HepG2 (cell line): ENCODE measurements around the gene GNB3. TPM values are rescaled to one million over a fixed set of nuclear protein-coding genes. Genes with fewer than 3 reads are reported as not detected.

ENCODE experiments used
- ADNP ChIP-seq: sonication (generic); formaldehyde crosslinking; IDR thresholded peaks from 2 replicates; pipeline ENCODE4 v1.4.0; 2020; ENCODE audit warnings: missing genetic modification reagents
- AKAP8 ChIP-seq: sonication (generic); formaldehyde crosslinking; IDR thresholded peaks from 2 replicates; pipeline ENCODE4 v1.5.1; 2020; ENCODE audit warnings: mild to moderate bottlenecking, missing genetic modification reagents
- ASH2L ChIP-seq: fragments of 300-600, 200-600 bp; sonication (generic); IDR thresholded peaks from 2 replicates; pipeline ENCODE4 v1.7.0; 2017; ENCODE audit warnings: low read depth, mild to moderate bottlenecking, moderate library complexity, mixed read lengths, low read length; ENCODE audit not compliant: insufficient read length
- FIP1L1 ChIP-seq: fragments of 200-400 bp; formaldehyde crosslinking; IDR thresholded peaks from 2 replicates; pipeline ENCODE4 v1.6.1; 2018; ENCODE audit warnings: low read depth, mild to moderate bottlenecking, low read length, moderate library complexity, borderline replicate concordance; ENCODE audit not compliant: insufficient read depth
- FOXK1 ChIP-seq: sonication (generic); formaldehyde crosslinking; IDR thresholded peaks from 2 replicates; pipeline ENCODE4 v1.4.0; 2020; ENCODE audit warnings: low read depth, missing genetic modification reagents, borderline replicate concordance
- HDAC2 ChIP-seq: sonication (generic); formaldehyde crosslinking; IDR thresholded peaks from 2 replicates; pipeline ENCODE4 v1.4.0; 2020; ENCODE audit warnings: missing genetic modification reagents
- KLF16 ChIP-seq, 2 experiments: sonication (generic) in 1 of 2; formaldehyde crosslinking in 1 of 2; IDR thresholded peaks; 2 replicates each; pipeline versions ENCODE4 v1.6.1 to v1.8.0; 2016 to 2023; ENCODE audit warnings: missing genetic modification reagents in 2 of 2, missing compliant biosample characterization in 1 of 2
- MXD4 ChIP-seq: IDR thresholded peaks from 2 replicates; pipeline ENCODE4 v1.6.1; 2016; ENCODE audit warnings: mild to moderate bottlenecking, missing biosample characterization, missing genetic modification reagents
- ZBTB8A ChIP-seq: sonication (generic); formaldehyde crosslinking; IDR thresholded peaks from 2 replicates; pipeline ENCODE4 v1.4.0; 2020; ENCODE audit warnings: mild to moderate bottlenecking, low read depth, missing genetic modification reagents, borderline replicate concordance
- ZFP36 ChIP-seq: fragments of 150-350 bp; IDR thresholded peaks from 2 replicates; pipeline ENCODE4 v1.6.1; 2018; ENCODE audit warnings: borderline replicate concordance, low read length, low read depth; ENCODE audit not compliant: partially characterized antibody
- ZNF260 ChIP-seq: sonication (generic); formaldehyde crosslinking; IDR thresholded peaks from 2 replicates; pipeline ENCODE4 v1.4.0; 2020; ENCODE audit warnings: missing genetic modification reagents, low read depth, mild to moderate bottlenecking, borderline replicate concordance
- ZNF326 ChIP-seq: sonication (generic); formaldehyde crosslinking; IDR thresholded peaks from 2 replicates; pipeline ENCODE4 v1.4.0; 2020; ENCODE audit warnings: missing genetic modification reagents, borderline replicate concordance
- ZSCAN25 ChIP-seq: sonication (generic); formaldehyde crosslinking; IDR thresholded peaks from 2 replicates; pipeline ENCODE4 v1.8.0; 2022; ENCODE audit warnings: mild to moderate bottlenecking, missing genetic modification reagents
- polyA plus RNA-seq, 8 experiments: library from polyadenylated mRNA; depleted of rRNA in 3 of 8; stranded (reverse) in 7 of 8; unstranded in 1 of 8; fragments of >200 nt; fragmentation: Illumina TruSeq in 4 of 8; extraction: Trizol in 4 of 8; gene quantifications; 2 replicates each; pipeline versions ENCODE4 v1.2.1 to v1.2.3, GENCODE V29; 2011 to 2016; ENCODE audit warnings: low read depth in 4 of 8, missing spikeins in 1 of 8, mixed read lengths in 1 of 8; ENCODE audit not compliant: insufficient read depth in 1 of 8
- total RNA-seq, 5 experiments: library from RNA; depleted of rRNA; stranded (reverse); fragments of >200 nt; fragmentation: Illumina TruSeq; extraction: Trizol; gene quantifications; 2 replicates each; pipeline ENCODE4 v1.2.3, GENCODE V29; 2016; ENCODE audit warnings: low read depth in 1 of 5
- TF ChIP-seq, protein P1 (sequence below): sonication (generic); formaldehyde crosslinking; IDR thresholded peaks from 2 replicates; pipeline ENCODE4 v1.8.0; 2022; ENCODE audit warnings: missing genetic modification reagents, mild to moderate bottlenecking, moderate library complexity, borderline replicate concordance
- TF ChIP-seq, protein P2 (sequence below): sonication (generic); formaldehyde crosslinking; IDR thresholded peaks from 2 replicates; pipeline ENCODE4 v1.5.0; 2020; ENCODE audit warnings: missing genetic modification reagents
- TF ChIP-seq, protein P3 (sequence below): IDR thresholded peaks from 2 replicates; pipeline ENCODE4 v1.6.1; 2016; ENCODE audit warnings: missing compliant biosample characterization, missing genetic modification reagents, borderline replicate concordance
- TF ChIP-seq, protein P4 (sequence below): sonication (generic); formaldehyde crosslinking; IDR thresholded peaks from 2 replicates; pipeline ENCODE4 v1.5.1; 2020; ENCODE audit warnings: mild to moderate bottlenecking, missing genetic modification reagents, moderate library complexity
- TF ChIP-seq, protein P5 (sequence below): sonication (generic); formaldehyde crosslinking; IDR thresholded peaks from 2 replicates; pipeline ENCODE4 v1.4.0; 2020; ENCODE audit warnings: missing genetic modification reagents

The GNB3 gene
- total and polyA plus RNA-seq, 2 of the 13 experiments (the other 11 are each of a cell fraction or from before 2014, with no cell fraction given) = 1.3 to 3.6 TPM

DNA sequence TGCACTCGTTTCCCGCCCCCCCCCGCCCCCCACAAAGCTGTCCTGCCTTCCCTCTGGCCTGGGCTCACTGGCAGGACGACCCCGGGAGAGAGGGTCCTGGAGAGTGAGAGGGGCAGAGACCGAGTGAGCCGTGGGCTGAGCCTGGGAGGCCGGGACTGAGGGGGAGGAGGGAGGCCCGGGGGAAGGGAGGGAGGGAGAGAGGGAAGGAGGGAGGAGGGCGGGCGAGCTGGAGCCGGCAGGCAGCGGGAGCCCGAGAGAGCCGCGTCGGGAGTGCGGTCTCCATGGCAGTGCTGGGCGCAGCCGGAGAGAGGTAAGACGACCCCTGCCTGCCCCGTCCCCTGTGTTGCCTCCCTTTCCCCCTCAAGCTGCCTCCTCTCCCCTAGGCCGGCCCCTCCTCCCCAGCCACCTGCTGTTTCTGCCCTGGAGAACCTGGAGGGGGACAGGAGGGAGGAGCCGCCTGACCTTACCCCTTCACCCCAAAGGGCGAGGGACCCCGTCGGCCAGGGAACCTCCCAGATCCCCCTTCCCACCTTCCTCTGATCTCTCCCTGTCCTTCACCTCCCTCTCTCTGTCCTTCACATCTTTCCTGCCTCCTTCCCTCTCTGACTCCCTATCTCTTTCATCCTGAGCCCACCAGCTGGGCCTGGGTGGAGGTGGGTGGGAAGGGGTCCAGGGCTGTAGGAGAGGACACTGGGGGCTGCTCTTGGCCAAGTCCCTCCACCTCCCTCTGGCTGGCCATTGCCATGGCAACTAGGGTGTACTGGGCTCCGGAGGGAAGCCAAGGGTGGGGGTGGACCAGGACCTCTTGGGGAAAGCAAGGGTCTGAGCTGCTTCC lies 18.9 kb upstream of the GNB3 start, which contains the start of gene GPR162 (continued):
- TF ChIP-seq ASH2L (no peak), ZBTB8A (no peak), ZNF326 (CRISPR knock-in tag) (no peak), ZNF260 (CRISPR knock-in tag) (no peak), FIP1L1 (no peak), KLF16 (CRISPR knock-in tag; IDR thresholded peaks at IDR 0.05) (no peak), FOXK1 (CRISPR knock-in tag) (no peak), ZFP36 (no peak), AKAP8 (peak; percentile 85; the same call in 1 of the 2 replicates), MXD4 (CRISPR knock-in tag) (no peak), ZSCAN25 (CRISPR knock-in tag) (peak; percentile 78; the same call in 1 of the 2 replicates), HDAC2 (no peak), ADNP (no peak)
- TF ChIP-seq, protein P1, sequence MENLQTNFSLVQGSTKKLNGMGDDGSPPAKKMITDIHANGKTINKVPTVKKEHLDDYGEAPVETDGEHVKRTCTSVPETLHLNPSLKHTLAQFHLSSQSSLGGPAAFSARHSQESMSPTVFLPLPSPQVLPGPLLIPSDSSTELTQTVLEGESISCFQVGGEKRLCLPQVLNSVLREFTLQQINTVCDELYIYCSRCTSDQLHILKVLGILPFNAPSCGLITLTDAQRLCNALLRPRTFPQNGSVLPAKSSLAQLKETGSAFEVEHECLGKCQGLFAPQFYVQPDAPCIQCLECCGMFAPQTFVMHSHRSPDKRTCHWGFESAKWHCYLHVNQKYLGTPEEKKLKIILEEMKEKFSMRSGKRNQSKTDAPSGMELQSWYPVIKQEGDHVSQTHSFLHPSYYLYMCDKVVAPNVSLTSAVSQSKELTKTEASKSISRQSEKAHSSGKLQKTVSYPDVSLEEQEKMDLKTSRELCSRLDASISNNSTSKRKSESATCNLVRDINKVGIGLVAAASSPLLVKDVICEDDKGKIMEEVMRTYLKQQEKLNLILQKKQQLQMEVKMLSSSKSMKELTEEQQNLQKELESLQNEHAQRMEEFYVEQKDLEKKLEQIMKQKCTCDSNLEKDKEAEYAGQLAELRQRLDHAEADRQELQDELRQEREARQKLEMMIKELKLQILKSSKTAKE (CRISPR knock-in tag) = no peak
- TF ChIP-seq, protein P2, sequence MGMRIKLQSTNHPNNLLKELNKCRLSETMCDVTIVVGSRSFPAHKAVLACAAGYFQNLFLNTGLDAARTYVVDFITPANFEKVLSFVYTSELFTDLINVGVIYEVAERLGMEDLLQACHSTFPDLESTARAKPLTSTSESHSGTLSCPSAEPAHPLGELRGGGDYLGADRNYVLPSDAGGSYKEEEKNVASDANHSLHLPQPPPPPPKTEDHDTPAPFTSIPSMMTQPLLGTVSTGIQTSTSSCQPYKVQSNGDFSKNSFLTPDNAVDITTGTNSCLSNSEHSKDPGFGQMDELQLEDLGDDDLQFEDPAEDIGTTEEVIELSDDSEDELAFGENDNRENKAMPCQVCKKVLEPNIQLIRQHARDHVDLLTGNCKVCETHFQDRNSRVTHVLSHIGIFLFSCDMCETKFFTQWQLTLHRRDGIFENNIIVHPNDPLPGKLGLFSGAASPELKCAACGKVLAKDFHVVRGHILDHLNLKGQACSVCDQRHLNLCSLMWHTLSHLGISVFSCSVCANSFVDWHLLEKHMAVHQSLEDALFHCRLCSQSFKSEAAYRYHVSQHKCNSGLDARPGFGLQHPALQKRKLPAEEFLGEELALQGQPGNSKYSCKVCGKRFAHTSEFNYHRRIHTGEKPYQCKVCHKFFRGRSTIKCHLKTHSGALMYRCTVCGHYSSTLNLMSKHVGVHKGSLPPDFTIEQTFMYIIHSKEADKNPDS = no peak
- TF ChIP-seq, protein P3, sequence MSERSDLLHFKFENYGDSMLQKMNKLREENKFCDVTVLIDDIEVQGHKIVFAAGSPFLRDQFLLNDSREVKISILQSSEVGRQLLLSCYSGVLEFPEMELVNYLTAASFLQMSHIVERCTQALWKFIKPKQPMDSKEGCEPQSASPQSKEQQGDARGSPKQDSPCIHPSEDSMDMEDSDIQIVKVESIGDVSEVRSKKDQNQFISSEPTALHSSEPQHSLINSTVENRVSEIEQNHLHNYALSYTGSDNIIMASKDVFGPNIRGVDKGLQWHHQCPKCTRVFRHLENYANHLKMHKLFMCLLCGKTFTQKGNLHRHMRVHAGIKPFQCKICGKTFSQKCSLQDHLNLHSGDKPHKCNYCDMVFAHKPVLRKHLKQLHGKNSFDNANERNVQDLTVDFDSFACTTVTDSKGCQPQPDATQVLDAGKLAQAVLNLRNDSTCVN (CRISPR knock-in tag) = no peak
- TF ChIP-seq, protein P4, sequence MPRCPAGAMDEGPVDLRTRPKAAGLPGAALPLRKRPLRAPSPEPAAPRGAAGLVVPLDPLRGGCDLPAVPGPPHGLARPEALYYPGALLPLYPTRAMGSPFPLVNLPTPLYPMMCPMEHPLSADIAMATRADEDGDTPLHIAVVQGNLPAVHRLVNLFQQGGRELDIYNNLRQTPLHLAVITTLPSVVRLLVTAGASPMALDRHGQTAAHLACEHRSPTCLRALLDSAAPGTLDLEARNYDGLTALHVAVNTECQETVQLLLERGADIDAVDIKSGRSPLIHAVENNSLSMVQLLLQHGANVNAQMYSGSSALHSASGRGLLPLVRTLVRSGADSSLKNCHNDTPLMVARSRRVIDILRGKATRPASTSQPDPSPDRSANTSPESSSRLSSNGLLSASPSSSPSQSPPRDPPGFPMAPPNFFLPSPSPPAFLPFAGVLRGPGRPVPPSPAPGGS (CRISPR knock-in tag) = peak; percentile 58; the same call in 1 of the 2 replicates
- TF ChIP-seq, protein P5, sequence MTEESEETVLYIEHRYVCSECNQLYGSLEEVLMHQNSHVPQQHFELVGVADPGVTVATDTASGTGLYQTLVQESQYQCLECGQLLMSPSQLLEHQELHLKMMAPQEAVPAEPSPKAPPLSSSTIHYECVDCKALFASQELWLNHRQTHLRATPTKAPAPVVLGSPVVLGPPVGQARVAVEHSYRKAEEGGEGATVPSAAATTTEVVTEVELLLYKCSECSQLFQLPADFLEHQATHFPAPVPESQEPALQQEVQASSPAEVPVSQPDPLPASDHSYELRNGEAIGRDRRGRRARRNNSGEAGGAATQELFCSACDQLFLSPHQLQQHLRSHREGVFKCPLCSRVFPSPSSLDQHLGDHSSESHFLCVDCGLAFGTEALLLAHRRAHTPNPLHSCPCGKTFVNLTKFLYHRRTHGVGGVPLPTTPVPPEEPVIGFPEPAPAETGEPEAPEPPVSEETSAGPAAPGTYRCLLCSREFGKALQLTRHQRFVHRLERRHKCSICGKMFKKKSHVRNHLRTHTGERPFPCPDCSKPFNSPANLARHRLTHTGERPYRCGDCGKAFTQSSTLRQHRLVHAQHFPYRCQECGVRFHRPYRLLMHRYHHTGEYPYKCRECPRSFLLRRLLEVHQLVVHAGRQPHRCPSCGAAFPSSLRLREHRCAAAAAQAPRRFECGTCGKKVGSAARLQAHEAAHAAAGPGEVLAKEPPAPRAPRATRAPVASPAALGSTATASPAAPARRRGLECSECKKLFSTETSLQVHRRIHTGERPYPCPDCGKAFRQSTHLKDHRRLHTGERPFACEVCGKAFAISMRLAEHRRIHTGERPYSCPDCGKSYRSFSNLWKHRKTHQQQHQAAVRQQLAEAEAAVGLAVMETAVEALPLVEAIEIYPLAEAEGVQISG = no peak
